Fibroblast of mammary gland (primary cell): ENCODE data around the gene FOXB2.

Experiments used
- DNase-seq: peaks from one replicate; pipeline ENCODE4 v3.0.0-alpha.2; 2010; ENCODE audit warnings: low read depth
- H3K4me3 ChIP-seq: 2 replicates; pipeline ENCODE4 v1.5.1; 2011; ENCODE audit warnings: low read depth, mild to moderate bottlenecking, low read length, moderate library complexity; ENCODE audit not compliant: control insufficient read depth
- TF ChIP-seq, protein P1 (sequence below): conservative IDR thresholded peaks from 2 replicates; pipeline ENCODE4 v1.5.1; 2011; ENCODE audit warnings: low read depth, low read length, inconsistent platforms; ENCODE audit not compliant: control insufficient read depth, insufficient read depth

FOXB2 gene

DNA sequence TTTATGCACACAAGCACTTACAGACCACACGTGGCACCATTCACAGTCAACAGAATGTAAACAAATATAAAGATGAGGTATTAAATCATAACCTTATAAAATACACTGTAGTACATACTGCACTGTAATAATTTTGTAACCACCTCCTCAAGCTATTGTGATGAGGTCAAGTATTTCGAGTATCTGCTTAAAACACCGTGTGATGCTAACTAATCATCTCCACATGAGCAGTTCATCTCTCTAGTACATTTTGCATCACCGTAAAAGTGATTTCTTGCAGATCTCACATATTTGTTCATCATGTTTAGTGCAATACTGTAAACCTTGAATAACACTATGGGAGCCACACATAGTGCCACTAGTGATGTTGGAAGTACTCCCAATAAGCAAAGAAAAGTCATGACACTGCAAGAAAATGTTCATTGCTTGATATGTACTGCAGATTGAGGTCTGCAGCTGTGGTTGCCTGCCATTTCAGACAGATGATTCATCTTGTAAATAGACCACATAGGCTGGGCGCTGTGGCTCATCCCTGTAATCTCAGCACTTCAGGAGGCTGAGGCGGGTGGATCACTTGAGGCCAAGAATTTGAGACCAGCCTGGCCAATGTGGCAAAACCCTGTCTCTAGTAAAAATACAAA, 44.3 kb downstream of the FOXB2 start:
- H3K4me3 ChIP-seq, result no peak overlapping the region
- TF ChIP-seq, protein P1, sequence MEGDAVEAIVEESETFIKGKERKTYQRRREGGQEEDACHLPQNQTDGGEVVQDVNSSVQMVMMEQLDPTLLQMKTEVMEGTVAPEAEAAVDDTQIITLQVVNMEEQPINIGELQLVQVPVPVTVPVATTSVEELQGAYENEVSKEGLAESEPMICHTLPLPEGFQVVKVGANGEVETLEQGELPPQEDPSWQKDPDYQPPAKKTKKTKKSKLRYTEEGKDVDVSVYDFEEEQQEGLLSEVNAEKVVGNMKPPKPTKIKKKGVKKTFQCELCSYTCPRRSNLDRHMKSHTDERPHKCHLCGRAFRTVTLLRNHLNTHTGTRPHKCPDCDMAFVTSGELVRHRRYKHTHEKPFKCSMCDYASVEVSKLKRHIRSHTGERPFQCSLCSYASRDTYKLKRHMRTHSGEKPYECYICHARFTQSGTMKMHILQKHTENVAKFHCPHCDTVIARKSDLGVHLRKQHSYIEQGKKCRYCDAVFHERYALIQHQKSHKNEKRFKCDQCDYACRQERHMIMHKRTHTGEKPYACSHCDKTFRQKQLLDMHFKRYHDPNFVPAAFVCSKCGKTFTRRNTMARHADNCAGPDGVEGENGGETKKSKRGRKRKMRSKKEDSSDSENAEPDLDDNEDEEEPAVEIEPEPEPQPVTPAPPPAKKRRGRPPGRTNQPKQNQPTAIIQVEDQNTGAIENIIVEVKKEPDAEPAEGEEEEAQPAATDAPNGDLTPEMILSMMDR, result no peak
- DNase-seq, result peak; percentile 86

DNA sequence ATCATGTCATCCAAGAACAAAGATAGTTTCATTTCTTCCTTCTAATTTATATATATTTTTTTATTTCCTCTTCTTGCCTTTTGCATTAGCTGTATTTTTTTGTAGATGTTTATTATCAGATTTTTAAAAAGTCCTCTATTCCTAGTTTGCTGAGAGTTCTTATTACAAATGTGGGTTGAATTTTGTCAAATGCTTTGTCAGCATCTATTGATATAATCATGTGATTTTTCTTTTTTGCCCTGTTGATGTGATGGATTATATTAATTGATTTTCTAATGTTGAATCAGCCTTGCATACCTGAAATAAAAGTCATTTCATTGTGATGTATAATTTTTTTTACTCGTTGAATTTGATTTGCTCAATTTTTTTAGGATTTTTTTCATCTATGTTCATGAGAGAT, 46.9 kb downstream of the FOXB2 start:
- TF ChIP-seq, protein P1, result no peak
- no peak overlapping the region for H3K4me3 ChIP-seq
- DNase-seq, result no peak
